HG02885 (cell line): ENCODE measurements around the gene LCE3D.
"Not testable (repeated sequence)": the region's sequence is repeated elsewhere in the genome, so short reads cannot be mapped to it uniquely, and the experiment has no call there.

Source experiments
- ATAC-seq: cut with Tn5 transposase; IDR thresholded peaks from one replicate; pipeline ENCODE4 v1.9.1; 2021; ENCODE audit warnings: mild to moderate bottlenecking; ENCODE audit not compliant: unreplicated experiment, poor library complexity

The LCE3D gene, protein sequence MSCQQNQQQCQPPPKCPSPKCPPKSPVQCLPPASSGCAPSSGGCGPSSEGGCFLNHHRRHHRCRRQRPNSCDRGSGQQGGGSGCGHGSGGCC

DNA sequence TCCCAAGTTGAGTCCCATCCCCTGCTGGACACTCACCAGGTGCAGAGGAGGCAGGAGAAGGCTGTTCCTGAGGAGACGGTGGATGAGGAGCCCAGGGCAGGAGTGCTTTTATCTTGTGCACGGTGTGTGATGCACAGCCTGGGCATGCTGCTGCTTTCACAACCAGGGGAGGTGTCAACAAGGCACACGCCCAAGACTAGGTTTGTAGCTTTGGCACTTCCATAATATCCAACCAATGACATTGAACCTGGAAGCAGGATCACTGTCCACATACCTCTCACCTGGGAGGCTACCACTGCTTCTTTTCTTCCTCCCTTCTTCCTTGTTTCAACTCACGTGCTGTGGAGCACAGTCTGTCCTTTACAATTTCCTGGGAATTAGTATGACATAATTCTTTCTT, at the start of gene LCE3D:
Gene LCE3D, minus strand, starts transcription at position 84 of the 400 bp plus-strand sequence. CDS start 580 bp downstream, outside the sequence.
- no peak for ATAC-seq

DNA sequence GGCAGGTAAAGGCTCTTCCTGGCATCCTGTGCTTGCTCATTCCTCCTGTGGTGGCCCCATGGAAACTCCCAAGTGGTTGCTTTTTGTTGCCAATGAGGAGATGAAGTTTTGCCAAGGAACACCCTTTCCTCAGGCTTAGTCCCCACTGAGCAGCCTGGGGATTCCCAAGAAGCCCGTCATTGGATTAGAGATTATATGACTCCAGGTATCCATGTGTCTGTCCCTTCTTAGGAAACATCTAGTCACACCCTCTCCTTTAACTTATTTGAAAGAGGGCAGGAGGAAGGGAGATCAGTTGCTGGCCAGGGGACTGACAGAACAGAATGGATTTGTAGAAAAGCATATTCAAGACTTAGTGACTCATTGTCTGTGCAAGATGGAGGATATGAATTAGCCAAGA, 46.4 kb upstream of the LCE3D start:
- no peak for ATAC-seq

DNA sequence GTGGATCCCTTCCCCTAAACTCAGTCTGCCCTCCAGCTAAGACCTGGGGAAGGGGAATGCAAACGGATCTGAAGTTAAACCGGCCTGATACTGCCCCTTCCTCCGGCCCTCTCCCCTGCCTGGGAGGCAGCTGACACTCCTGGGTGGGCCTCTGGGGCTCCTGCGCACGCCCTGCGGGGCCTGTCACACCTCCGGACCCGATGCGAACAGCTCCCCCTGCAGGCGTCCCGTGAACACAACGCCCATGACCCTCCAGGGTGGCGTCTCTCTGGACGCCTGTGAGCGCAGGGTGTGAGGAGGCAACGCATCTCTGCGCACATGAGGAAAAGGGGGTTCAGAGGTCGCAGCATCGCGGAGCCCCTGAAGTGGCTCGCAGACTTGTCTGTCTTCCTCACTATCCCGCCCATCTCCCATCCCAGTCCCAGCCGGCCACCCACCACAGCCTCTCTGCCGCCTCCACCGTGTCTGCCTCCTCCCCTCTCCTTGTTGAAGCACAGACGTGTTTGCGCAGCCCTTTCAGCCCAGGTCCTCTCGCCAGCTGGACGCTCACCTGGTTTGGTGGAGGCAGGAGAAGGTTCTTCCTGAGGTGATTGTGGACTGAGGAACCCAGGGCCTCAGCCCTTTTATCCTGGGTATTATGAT, 43.0 kb upstream of the LCE3D start:
- ATAC-seq, result no peak

DNA sequence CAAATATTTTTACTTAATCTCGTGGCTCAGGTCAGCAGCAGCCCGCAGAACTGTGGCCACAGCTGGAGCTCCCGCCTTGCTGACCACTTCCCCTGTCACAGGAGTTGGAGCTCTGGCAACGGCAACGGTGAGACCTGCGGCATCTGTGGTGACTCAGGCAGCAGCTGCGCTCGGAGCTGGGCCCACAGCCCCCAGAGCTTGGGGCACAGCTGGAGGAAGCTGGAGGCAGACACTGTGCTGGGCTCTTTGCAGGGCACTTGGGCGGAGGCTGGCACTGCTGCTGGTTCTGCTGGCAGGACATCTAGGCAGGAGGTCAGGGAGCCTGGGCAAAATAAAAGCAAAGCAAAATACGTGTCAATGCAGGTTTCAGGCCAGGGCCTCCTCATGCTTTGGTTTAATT, 42.5 kb upstream of the LCE3D start, which contains the start of gene LCE3A:
Gene LCE3A, minus strand, starts transcription at position 301 of the 400 bp plus-strand sequence. Its CDS starts 0 bp downstream, at position 301.
- no peak for ATAC-seq

DNA sequence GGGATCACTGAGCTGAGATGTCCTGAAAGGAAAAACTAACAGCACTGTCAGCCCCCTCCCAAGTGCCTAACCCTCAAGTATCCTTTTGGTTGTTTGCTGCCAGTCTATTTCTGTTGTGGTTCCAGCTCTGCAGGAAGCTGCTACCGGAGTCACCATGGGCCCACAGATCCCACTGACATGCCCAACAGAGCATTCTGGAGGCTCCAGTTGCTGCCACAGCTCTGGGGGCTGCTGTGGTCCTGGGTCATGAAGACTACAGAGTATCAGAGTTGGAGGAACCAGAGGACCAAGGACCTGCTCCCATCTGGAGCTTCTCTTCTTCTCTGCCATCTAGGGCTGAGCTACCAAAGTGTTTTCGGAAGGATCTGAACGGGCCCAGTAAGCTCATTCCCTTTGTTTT, 41.7 kb upstream of the LCE3D start:
- ATAC-seq, result no peak

DNA sequence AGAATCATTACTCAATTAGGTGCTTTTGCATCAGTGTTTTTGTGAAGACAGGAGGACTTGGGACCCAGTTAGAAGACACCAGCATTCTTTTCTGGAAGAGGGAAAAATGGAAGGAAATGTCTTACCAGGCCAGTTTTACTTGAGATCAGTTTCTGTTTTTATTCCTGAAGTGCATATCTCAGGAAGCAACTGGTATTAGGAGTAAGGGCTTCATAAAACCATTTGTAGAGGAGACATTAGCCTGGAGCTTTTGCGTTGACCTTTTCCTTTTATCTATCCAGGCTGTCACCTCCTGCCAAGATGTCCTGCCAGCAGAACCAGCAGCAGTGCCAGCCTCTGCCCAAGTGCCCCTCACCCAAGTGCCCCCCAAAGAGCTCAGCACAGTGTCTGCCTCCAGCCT, 33.2 kb upstream of the LCE3D start, which contains the start of gene LCE3B:
Gene LCE3B, plus strand, starts transcription at position 301 of the 400 bp plus-strand sequence. Its CDS starts 0 bp downstream, at position 301.
- ATAC-seq, result no peak

DNA sequence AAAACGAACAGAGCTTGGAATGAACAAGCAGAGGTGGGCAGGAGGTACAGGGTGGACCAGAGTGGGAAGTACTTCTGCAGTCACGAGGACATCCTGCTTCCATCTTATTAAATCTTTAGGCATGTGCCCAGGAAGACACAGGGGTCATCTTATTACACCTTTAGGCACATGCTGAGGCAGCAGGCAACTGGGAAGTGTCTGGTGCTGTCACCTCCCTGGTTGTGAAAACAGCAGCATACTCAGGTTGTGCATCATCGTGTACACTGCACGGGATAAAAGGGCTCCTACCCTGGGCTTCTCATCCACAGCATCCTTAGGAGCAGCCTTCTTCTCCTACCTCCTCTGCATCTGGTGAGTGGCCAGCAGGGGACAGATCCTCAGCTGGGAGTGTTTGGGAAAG, 19.6 kb upstream of the LCE3D start, which contains the start of gene LCE3C:
Gene LCE3C, plus strand, starts transcription at position 301 of the 400 bp plus-strand sequence. CDS start 498 bp downstream, outside the sequence.
- ATAC-seq, result no peak

DNA sequence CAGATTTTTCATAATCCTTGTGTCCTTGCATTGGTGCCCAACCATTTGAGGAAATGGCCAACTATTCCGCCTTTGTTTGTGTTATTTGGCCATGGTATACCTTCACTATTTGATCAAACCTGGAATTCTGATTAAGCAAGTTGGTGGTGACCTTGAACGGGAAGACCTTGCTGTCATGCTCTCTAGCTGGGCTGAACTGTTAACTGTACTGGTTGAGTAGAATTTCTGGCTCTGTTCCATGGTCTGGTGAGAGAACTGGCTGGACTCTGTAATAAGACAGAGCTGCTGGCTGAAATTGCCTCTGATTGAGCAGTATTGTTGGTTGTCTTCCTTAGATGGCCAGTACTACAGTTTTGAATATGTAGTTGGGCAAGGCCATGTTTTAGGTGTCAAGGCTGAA, 16.7 kb upstream of the LCE3D start:
- no peak for ATAC-seq

DNA sequence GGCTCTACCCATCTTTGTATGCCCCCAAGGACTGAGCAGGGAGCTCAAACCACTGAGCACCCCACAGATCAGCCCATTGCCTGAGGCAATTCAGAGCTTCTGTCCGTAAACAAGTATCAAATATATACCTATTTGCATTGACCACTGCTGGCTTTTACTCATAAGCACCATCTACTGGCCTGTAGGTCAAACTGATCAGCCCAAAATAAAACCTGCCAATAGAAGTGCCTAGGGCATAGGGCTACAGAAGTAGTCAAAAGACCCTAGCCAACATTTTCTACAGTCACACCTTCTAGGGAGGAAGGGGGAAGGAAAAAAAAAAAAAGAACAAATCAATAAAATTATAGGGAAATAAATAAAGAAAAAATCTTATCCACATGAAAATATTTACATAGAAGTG, 5.3 kb upstream of the LCE3D start:
- no peak for ATAC-seq

DNA sequence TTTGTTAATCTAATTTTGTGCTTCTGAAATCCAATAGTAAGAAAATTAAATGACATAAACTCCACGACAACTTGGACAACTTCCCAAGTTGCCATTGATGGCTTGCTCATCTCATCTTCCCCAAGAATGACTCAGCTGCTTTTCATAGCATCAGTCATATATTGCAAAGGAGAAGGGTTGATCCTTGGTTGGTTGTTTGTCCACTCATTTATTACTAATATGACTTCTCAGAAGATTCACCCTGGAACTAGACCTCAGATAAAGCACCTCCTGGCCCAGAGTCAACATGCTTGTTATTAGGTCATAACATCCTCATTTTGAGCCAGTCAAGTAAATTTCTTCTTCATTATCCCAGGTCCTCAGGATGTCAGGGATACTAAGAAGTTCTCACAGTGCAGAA, 2.3 kb upstream of the LCE3D start:
- ATAC-seq, result no peak

DNA sequence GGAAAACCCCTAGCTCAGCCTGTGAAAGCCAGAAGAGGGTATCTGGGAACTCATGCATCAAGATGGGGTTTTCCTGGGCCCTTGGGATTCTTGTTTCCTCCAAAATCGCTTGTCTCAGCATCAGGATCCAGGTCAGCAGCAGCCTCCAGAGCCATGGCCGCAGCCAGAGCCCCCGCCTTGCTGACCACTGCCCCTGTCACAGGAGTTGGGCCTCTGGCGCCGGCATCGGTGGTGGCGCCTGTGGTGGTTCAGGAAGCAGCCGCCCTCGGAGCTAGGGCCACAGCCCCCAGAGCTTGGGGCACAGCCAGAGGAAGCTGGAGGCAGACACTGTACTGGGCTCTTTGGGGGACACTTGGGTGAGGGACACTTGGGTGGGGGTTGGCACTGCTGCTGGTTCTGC, 790 bp downstream of the LCE3D start:
- not testable (repeated sequence) for ATAC-seq

DNA sequence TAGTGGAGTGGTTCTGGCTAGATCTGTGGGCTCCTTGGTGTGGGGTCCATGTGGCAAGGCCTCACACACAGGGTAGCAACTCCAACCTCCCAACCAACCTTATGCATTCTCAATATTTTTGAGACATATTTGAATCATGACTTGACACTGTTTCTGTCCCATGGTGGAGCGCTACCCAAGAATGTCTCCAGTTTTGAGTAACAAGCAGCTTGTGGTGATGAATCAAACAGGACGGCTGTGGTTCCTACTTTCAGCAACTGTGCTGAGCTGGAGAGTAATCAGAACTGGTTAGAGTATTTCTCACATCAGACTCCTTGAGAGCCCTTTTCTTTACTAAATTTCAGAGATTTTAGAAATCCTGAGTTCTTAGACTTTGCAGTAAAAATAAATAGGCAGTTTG, 3.1 kb downstream of the LCE3D start:
- no peak for ATAC-seq

DNA sequence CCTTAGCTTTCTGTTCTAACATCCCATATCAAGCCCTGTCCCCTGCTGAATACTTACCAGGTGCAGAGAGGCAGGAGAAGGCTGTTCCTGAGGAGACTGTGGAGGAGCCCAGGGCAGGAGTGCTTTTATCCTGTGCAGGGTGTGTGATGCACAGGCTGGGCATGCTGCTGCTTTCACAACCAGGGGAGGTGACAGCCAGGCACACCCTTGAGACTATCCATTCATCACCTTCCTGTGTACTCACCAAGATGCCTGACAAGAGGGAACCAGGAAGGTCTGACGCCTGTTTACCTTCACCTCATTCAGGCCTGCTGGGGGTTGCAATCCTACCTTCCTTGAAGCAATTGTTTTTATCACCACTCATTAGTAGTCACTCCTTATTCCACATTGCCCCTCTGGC, 13.6 kb downstream of the LCE3D start, which contains the start of gene LCE3E:
Gene LCE3E, minus strand, starts transcription at position 100 of the 400 bp plus-strand sequence. CDS start 572 bp downstream, outside the sequence.
- ATAC-seq, result no peak

DNA sequence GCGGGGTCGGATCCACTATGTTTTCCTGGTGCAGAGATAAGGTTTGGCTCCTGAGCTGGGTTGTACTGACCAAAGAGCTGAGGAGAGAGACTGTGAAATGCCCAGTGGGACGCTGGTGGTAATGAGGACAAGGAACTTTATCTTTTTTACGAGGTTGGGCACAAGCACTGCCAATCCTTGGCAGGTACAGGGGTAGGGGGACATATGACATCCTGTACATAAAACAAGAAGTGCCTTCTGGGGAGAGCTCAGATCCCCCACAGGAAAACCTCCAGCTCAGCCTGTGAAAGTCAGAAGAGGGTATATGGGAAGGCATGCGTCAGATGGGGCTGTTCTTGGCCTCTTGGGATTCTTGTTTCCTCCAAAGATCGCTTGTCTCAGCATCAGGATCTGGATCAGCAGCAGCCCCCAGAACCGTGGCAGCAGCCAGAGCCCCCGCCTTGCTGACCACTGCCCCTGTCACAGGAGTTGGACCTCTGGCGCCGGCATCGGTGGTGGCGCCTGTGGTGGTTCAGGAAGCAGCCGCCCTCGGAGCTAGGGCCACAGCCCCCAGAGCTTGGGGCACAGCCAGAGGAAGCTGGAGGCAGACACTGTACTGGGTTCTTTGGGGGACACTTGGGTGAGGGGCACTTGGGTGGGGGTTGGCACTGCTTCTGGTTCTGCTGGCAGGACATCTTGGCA, 14.6 kb downstream of the LCE3D start:
- ATAC-seq, result no peak

DNA sequence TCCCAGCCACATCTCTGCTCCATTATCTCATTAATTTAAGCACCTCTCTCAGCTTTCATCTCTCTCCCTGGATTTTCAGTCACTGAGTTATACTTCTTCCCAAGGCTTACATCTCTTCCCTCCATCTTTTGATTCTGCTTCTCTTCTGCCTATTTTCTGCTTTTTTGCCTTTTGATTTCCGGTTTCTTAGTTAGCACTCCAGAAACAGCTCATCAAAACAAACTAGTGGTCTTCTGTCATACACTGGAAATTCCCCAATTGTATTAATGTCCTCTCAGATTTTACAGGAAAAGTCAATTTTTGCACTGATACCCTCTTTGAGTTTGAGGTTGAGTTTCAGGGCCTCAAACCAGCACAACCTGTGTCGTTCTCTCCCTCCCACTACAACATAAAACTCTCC, 15.2 kb downstream of the LCE3D start:
- ATAC-seq, result no peak

DNA sequence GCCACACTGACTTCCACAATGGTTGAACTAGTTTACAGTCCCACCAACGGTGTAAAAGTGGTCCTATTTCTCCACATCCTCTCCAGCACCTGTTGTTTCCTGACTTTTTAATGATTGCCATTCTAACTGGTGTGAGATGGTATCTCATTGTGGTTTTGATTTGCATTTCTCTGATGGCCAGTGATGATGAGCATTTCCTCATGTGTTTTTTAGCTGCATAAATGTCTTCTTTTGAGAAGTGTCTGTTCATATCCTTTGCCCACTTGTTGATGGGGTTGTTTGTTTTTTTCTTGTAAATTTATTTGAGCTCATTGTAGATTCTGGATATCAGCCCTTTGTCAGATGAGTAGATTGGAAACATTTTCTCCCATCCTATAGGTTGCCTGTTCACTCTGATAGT, 32.0 kb downstream of the LCE3D start:
- ATAC-seq, result not testable (repeated sequence)

DNA sequence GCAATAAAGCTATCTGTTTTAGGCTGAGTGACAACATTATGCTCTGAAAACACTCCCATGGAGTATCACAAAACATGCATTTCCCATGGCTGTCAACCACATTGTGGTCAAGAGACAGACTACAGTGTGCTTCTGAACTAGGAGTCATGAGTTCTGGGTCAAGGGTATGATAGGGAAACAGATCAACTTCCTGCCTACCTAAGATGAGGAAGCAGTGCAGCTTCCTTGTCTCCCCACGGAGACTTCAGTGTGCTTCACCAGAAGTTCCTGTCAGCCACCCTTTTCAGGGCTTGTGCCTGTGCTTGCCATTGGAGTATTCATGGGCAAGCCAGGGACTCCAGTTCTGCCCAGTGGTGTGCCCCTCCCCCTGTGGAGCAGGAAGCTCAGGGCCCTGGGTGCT, 33.6 kb downstream of the LCE3D start:
- ATAC-seq, result no peak

DNA sequence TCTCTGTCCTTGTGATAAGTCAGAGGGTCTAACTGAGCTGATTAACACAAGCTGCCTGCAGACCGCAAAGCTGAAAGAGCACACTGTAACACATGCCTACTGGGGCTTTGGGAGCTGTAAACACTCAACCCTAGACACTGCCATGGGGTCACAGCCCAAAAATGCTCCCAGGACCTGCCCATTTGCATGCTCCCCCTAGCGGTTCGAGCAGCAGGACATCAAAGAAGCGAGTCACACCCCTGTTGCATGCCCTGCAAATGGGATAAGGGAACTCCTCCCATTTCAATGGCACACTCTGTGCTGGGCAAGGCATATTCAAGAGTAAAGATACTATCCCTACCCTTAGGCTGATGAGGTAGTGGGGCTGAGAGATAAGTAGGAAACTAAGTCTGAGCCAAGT, 36.5 kb downstream of the LCE3D start:
- ATAC-seq, result no peak

DNA sequence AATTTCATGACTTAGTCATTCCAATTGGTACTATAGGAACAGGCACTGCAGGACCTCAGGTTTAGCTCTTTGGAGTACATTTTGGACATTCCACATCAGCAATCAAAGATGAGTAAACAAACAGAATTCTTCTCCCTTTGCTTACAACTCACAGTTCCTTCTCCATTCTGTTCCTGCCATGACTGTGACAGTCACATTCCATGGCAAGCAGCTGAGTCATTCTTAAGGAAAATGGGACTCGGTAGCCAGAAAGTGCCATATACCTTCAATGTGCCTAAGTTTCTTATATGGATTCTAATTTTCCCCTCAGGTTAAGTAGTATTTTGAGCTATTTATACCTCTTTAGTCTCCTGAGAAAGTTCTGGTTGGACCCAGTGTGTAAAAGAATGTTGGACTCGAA, 40.4 kb downstream of the LCE3D start:
- no peak for ATAC-seq

DNA sequence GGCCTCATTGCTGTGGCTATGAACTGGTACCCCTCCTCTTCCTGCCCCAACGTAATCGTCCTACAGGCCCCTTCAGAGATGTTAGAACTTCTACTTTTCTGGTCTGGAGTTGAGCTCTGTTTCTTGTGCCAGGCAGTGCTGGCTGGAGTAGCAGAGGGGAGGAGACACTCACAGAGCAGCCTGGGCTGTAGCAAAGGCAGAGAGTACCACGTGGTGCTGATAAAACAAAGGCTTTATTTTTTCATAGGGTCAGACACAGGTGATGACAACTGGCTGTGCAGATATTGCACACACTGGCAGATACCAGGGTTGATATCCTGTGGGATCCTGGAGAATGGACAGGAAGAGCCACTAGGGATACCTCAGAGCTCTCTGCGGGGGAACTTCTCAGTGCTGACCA, 42.8 kb downstream of the LCE3D start:
- no peak for ATAC-seq

DNA sequence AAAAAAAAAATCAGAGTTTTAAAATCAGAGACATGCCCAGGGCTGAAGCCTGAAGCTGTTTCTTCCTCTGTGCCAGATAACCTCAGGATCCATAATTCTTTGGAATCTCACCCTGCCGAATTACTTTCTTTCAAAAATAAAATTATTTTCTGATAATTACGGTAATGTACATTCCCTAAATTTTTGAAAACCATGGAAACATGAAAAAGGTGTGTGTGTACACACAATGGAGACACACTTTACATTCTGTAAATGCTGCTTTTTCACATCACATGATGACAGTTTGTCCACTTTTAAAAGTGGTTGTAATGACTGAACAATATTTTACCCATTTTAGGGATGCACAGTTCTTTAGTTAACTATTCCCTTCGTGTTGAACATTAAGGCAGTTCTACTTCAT, 44.5 kb downstream of the LCE3D start:
- ATAC-seq, result no peak
